Neutrophil (primary cell): ENCODE measurements around the gene PPM1K.
"Not testable (repeated sequence)": the region's sequence is repeated elsewhere in the genome, so short reads cannot be mapped to it uniquely, and the experiment has no call there.

ENCODE experiments used
- H3K27ac ChIP-seq: fragments of 200-600 bp; sonication (generic); 2 replicates; pipeline ENCODE4 v1.5.1; 2016; ENCODE audit warnings: mild to moderate bottlenecking, moderate library complexity
- H3K27me3 ChIP-seq: fragments of 200-600 bp; sonication (generic); 2 replicates; pipeline ENCODE4 v1.6.0; 2016; ENCODE audit warnings: mild to moderate bottlenecking
- H3K36me3 ChIP-seq: fragments of 200-600 bp; sonication (generic); 2 replicates; pipeline ENCODE4 v1.5.1; 2017
- H3K4me1 ChIP-seq, 2 experiments: fragments of 200-600 bp in 1 of 2; sonication (generic) in 1 of 2; 1 replicate in 1 of 2; 2 replicates in 1 of 2; pipeline versions ENCODE4 v1.5.1 to v1.6.1; 2013 to 2016; ENCODE audit warnings: low read depth in 1 of 2, low read length in 1 of 2, mild to moderate bottlenecking in 1 of 2, moderate library complexity in 1 of 2; ENCODE audit not compliant: control insufficient read depth in 1 of 2, insufficient read depth in 1 of 2
- H3K4me3 ChIP-seq, 2 experiments: fragments of 200-600 bp in 1 of 2; sonication (generic) in 1 of 2; 1 replicate in 1 of 2; 2 replicates in 1 of 2; pipeline ENCODE4 v1.5.1; 2013 to 2016; ENCODE audit warnings: low read depth in 1 of 2, low read length in 1 of 2, mild to moderate bottlenecking in 1 of 2, moderate library complexity in 1 of 2
- H3K9me3 ChIP-seq: fragments of 200-600 bp; sonication (generic); 2 replicates; pipeline ENCODE4 v1.5.1; 2016
- CTCF ChIP-seq: fragments of 200-600 bp; sonication (generic); IDR thresholded peaks from 2 replicates; pipeline ENCODE4 v1.5.1; 2016; ENCODE audit warnings: antibody characterized with exemption

The PPM1K gene

GRCh38 chr4:88318751-88319350 lies 34.5 kb upstream of the PPM1K start:
- no peaks in the 10 kb centered on the region for H3K36me3 ChIP-seq
- no peaks in the 10 kb centered on the region for H3K27me3 ChIP-seq
- peaks cover 5 to 12% of the 10 kb centered on the region in 2 experiments for H3K4me1 ChIP-seq
- no peak overlapping the region for H3K4me3 ChIP-seq
- no peak overlapping the region for H3K27ac ChIP-seq
- TF ChIP-seq CTCF = no peak
- H3K9me3 ChIP-seq = no peaks in the 10 kb centered on the region

GRCh38 chr4:88315460-88316017 lies 31.2 kb upstream of the PPM1K start:
- Histone ChIP-seq H3K9me3 (no peaks in the 10 kb centered on the region), H3K36me3 (no peaks in the 10 kb centered on the region), H3K4me1 (peaks cover 2 to 3% of the 10 kb centered on the region in 2 experiments), H3K4me3 (no peak overlapping the region), H3K27ac (no peak overlapping the region), H3K27me3 (no peaks in the 10 kb centered on the region)
- TF ChIP-seq CTCF = no peak

GRCh38 chr4:88313088-88313624 lies 28.8 kb upstream of the PPM1K start:
- H3K36me3 ChIP-seq, H3K27me3 ChIP-seq, H3K4me1 ChIP-seq, H3K27ac ChIP-seq, H3K9me3 ChIP-seq, H3K4me3 ChIP-seq: not testable (repeated sequence)

- Histone ChIP-seq H3K4me1 (no peaks in the 10 kb centered on the region), H3K27ac (no peak overlapping the region), H3K9me3 (no peaks in the 10 kb centered on the region), H3K4me3 (no peak overlapping the region), H3K27me3 (no peaks in the 10 kb centered on the region), H3K36me3 (no peaks in the 10 kb centered on the region)
- TF ChIP-seq CTCF = no peak
Observed at GRCh38 chr4:88308587-88308986, 24.2 kb upstream of the PPM1K start.

GRCh38 chr4:88297725-88298454 lies 13.5 kb upstream of the PPM1K start:
- Histone ChIP-seq H3K9me3 (no peaks in the 10 kb centered on the region), H3K4me3 (no peak overlapping the region), H3K27me3 (no peaks in the 10 kb centered on the region), H3K27ac (no peak overlapping the region), H3K4me1 (no peaks in the 10 kb centered on the region), H3K36me3 (no peaks in the 10 kb centered on the region)
- TF ChIP-seq CTCF = no peak

- no peak overlapping the region for H3K4me3 ChIP-seq
- H3K27ac ChIP-seq = no peak overlapping the region
- H3K27me3 ChIP-seq = no peaks in the 10 kb centered on the region
- no peaks in the 10 kb centered on the region for H3K4me1 ChIP-seq
- TF ChIP-seq CTCF = no peak
- no peaks in the 10 kb centered on the region for H3K9me3 ChIP-seq
- H3K36me3 ChIP-seq = no peaks in the 10 kb centered on the region
Observed at GRCh38 chr4:88297212-88297516, 12.8 kb upstream of the PPM1K start.
